Fibroblast of upper back skin (primary cell): ENCODE measurements around the gene FHOD1.

ENCODE experiments used
- DNase-seq: peaks from one replicate; pipeline ENCODE4 v3.0.0-alpha.2; 2013

Gene FHOD1

DNA sequence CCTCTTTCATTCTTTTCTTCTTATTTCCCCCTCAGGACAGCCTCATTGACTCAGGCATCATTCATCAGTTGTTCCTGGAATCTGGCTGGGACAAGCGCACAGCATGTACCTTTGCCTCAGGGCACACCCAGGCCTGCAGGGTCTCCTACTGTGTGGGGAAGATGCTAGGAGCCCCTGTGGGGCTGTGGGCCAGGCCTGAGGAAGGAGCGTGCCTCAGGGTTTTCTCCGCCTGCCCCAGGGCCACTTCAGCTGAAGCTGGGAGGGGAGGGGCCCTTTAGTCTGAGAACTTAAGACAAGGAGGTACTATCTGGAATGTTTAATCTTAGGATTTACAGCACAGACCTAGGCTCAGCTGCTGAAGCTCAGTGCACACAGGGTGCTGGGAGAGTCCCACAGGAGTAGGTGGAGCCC is 40.4 kb downstream of the FHOD1 start:
- DNase-seq = no peak

DNA sequence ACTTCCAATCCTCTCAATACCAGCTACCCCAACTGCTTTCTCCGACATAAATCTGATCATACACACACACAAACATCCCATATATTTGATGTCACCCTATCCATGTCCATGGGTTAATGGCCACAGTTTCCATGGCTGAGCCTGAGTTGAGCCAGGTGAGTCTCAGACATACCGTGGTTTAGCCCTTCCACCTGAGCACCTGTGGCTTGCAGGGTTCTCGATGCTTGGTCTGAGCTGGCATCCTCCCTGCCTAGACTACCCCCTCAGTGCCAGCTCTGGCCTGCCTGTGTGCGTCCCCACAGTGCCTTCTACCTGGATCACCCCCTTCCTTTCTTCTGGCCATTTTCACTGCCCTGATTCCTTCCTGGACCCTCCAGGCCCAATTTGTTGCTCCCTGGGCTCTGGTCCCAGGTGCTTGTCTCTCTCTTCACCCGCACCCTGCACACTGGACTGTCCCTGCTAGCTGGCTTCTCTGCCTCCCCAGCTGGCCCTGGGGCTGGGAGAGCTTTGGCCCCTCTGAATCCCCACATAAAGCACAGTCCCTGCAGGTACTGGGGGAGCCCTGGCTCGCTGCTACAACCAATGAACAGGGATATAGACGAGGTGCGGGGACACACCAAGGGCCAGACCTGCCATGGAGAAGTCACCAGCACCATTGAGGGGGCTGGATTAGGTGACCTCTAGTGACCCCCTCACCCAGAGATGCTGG is 41.0 kb downstream of the FHOD1 start:
- DNase-seq = no peak

DNA sequence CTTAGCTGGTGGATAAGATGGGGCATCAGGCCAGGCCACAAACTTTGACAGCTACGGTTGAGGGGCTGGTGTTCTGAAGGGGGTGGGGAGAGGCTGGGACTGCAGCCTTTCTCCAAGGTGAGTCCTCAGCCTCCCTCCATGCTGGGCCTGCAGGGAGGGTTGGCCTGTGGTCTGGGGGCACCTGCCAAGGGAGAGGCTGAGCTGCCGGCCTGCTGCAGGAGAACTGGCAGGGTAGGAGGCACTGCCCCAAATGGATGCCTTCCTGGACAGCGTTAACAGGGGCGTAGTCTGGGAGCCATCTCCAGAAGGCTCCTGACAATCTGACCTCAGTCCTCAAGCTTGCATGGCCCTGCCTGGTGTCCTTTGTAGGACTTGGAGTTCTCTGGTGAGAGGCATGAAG is 43.2 kb downstream of the FHOD1 start:
- no peak for DNase-seq

DNA sequence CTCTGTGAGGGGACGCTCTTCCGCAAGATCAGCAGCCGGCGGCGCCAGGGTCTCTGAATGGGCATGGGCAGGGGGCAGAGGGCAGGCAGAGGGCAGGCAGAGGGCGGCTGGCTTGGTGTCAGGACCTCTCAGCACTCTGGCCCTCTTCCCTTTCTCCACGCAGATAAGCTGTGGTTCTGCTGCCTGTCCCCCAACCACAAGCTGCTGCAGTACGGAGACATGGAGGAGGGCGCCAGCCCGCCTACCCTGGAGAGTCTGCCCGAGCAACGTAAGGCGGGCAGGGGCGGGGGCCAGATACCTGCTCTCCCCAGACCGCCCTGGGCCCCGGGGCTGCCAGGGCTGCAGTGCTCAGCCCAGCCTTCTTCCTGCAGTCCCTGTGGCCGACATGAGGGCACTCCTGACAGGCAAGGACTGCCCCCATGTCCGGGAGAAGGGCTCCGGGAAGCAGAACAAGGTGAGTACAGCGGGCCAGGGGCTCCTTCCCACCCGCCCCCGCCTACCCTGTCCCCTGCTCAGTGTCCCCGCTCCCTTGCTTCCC is 44.3 kb downstream of the FHOD1 start:
- no peak for DNase-seq

DNA sequence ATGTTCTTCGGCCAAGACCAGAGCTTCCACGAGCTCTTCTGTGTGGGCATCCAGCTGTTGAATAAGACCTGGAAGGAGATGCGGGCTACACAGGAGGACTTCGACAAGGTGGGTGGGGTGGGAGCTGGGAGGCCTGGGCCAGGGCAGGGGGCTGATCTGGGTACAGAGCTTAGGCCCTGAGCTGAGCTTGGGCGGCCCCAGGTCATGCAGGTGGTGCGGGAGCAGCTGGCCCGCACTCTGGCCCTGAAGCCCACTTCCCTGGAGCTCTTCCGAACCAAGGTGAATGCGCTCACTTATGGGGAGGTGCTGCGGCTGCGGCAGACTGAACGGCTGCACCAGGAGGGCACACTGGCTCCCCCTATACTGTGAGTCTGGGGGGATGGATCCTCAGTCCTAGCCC is 44.9 kb downstream of the FHOD1 start:
- no peak for DNase-seq

DNA sequence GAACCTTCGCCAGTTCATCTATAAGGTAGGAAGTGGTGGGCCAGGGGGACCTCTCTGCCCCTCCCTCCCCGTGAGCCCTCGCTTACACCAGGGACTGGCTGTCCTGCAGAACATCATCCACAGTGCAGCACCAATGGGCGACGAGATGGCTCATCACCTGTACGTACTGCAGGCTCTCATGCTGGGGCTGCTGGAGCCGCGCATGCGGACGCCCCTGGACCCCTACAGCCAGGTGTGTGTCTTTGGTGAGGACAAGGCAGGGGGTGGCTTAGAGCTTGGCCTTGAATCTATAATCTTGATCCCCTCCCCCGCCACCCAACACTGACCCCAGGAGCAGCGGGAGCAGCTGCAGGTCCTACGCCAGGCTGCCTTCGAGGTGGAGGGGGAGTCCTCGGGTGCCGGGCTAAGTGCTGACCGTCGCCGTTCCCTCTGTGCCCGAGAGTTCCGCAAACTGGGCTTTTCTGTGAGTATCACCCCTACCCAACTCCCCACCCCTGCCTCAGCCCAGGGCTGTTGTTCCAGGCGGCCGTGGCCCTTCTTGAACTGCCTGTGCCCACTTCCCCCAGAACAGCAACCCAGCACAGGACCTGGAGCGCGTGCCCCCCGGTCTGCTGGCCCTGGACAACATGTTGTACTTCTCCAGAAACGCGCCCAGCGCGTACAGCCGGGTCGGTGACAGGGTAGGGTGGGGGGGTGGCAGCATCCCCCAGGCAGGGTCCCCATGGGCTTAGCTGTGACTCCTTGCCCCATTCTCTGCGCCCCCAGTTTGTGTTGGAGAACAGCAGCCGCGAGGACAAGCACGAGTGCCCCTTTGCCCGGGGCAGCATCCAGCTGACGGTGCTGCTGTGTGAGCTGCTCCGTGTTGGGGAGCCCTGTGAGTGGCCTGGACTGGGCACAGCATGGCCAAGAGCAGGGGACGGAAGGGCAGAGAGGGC is 45.6 kb downstream of the FHOD1 start:
- DNase-seq = no peak

DNA sequence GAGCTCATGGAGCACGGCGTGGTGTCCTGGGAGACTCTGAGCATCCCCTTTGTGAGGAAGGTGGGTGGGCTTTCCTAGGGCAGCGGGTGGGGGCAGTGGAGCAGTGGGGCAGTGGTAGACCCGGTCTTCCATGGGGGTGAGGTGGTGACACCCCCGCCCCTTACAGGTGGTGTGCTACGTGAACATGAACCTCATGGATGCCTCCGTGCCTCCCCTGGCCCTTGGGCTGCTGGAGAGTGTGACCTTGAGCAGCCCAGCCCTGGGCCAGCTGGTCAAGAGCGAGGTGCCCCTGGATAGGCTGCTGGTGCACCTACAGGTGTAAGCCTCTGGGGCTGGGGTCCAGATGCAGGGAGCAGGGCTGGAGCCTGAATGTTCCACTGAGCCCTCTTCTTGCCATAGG is 46.8 kb downstream of the FHOD1 start:
- DNase-seq = no peak

DNA sequence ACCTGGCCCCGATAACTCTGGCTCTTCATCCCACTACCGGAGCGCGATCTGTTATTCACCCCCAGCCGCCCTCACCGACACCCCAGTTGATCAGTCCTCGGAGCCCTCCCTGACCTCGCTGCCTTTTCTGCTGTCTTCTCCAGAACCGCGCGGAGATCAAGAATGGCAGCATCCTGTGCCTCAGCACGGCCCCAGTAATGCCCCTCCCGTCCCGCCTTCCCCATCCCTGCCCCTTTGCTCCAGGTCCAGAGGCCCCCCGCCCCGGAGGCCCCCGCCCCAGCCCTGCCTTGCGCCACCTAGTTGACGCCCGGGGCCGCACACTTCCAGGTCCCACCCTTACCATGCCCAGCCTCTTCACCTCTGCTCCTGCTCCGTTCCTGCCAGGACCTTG is 47.5 kb downstream of the FHOD1 start:
- DNase-seq = no peak

DNA sequence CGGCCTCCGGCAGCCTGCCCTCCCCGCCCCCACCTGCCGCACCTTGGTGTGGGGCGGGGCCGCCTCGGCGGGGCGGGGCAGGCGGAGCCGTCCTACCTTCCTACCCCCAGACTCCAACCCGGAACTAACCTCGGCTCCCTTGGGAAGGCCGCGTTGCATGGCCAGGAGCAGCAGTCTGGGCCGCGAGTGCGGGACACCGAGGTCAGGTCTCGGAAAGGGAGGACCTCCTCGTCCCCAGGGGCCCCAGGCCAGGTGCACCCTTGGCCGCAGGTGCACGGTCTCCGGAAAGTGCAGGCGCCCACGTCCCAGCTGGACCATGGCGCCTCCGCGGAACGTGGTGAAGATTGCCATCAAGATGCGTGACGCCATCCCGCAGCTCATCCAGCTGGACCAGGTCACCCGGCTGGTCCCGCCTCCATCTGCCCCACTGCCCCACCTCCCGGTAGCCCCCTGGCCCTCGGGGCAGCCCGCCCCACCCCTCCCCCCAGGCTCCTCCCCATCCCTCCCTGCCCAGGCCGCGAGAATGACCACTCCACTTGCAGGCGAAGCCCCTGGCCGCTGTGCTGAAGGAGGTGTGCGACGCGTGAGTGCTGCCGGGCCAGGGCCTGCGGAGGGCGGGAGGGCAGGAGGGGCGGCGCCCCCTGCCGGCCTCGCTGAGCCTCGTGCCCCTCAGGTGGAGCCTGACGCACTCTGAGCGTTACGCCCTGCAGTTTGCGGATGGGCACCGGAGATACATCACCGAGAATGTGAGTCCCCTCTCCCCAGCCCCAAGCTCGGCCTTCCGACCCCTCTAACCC is 48.1 kb downstream of the FHOD1 start, which contains the start of gene ELMO3:
Gene ELMO3, plus strand, starts transcription at position 121 of the 797 bp plus-strand sequence. Its CDS starts 196 bp downstream, at position 317.
- DNase-seq = no peak

DNA sequence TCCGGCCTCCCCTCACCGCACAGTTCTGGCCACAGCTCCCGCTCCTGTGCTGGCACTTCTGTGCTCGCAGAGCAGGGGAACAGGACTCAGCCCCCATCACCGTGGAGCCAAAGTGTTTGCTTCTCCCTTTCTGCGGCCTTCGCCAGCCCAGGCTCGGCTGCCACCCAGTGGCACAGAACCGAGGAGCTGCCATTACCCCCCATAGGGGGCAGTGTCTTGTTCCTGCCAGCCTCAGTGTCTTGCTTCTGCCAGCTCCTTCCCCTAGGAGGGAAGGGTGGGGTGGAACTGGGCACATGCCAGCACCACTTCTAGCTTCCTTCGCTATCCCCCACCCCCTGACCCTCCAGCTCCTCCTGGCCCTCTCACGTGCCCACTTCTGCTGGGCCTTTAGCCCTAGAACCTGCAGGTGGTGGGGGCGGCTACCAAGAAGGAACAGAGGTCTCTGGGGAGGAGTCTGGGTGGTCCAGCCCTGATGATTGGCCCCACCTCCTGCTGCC is 49.0 kb downstream of the FHOD1 start:
- DNase-seq = no peak

DNA sequence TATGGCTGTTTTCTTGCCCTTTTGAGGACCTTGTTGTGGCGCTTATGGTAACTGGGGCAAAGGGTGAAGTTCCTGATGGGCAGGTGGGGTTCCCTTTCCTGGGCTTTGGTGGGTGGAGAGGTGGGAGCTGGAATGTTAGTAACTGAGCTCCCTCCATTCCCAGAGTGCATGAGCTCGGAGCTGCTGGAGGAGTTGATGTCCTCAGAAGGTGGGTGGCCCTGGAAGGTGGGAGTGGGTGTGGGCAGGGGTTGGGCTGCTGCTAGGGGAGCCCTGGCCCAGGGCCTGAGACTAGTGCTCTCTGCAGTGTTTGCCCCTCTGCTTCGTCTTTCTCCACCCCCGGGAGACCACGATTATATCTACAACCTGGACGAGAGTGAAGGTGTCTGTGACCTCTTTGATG is 49.6 kb downstream of the FHOD1 start:
- no peak for DNase-seq

DNA sequence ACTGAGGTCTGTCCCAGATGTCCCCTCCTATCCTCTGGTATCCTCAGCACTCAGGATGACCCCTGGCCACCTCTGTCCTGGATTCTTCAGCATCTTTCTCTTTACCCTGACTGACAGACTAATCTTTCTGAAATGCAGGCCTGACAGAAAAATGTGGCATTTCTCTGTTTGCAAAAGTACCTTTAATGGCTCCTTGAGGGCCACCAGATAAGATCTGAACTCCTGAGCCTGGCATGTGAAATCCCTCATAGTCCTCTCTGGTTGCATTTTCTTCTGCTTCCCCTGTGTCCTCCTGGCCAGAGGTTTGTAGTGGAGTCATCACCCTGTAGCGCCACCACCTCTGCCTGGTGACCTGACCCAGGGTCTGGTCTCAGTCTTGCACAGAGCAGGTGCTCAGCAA is 50.4 kb downstream of the FHOD1 start:
- no peak for DNase-seq

DNA sequence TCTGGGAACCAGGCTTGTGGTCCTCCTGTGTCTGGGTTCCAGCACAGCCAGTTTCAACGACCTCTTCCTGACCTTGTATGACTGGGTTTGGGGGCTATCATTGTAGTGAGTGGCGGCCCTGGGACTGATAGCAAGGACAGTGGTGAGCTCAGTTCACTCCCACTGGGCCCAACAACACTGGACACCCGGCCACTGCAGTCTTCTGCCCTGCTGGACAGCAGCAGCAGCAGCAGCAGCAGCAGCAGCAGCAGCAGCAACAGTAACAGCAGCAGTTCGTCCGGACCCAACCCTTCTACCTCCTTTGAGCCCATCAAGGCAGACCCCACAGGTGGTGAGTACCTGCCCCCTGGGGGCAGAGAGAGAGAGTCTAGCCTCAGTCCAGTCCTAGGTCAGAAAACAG is 51.6 kb downstream of the FHOD1 start:
- DNase-seq = no peak

DNA sequence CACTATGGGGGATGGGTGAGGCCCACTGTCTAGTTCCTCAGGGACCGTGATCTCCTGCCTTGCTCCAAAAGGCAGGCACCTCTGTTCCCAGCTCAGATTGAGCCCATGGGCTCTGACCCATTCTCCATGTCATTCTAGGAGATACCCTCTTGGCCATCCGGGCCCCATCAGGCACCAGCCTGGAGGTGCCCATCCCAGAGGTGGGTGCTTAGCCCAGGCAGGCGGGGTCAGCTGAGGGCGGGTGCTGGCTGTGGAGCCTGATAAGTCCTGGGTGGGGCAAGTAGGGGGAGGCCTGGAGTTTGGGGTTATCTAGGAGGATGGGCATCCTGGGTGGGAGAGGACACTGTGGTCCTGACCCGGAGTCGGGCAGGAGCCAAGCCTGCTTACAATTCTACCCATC is 53.0 kb downstream of the FHOD1 start:
- DNase-seq = no peak

DNA sequence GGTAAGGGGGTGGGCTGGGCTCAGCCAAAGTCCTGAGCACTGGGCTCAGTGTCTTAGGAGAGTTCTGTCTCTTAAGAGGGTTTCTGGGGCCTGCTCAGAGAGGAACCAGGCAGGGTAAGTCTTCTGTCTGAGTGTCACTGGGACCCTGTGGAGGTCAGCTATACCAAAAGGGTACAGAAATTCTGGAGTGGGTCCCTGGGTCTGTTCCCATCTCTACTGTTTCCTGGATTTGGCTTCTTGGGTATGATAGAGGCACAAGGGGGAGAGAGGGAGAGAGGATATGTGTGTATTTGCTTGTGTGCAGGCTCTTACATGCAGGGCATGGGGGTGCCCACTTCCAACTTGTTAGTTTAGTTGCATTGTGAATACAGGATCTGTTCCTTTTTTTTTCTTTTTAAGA is 53.7 kb downstream of the FHOD1 start:
- no peak for DNase-seq

DNA sequence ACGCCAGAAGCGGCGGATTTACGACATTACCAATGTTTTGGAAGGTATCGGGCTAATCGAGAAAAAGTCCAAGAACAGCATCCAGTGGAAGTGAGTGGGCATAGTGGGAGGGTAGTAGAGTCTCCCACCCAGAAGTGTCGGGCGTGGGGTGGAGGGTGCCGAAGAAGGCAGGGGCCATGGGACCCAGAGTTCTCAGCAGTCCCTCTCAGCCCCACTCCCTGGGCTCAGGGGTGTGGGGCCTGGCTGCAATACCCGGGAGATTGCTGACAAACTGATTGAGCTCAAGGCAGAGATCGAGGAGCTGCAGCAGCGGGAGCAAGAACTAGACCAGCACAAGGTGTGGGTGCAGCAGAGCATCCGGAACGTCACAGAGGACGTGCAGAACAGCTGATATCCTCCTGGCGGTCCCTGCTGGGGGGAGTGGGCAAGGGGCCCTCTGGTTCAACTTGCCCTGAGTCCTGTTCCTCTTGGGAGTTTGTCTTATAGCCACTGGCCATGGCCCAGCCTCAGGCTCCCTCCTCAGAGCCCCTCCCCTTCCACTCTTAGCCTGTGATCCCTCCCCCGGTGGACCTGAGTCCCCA is 54.4 kb downstream of the FHOD1 start:
- DNase-seq = no peak

DNA sequence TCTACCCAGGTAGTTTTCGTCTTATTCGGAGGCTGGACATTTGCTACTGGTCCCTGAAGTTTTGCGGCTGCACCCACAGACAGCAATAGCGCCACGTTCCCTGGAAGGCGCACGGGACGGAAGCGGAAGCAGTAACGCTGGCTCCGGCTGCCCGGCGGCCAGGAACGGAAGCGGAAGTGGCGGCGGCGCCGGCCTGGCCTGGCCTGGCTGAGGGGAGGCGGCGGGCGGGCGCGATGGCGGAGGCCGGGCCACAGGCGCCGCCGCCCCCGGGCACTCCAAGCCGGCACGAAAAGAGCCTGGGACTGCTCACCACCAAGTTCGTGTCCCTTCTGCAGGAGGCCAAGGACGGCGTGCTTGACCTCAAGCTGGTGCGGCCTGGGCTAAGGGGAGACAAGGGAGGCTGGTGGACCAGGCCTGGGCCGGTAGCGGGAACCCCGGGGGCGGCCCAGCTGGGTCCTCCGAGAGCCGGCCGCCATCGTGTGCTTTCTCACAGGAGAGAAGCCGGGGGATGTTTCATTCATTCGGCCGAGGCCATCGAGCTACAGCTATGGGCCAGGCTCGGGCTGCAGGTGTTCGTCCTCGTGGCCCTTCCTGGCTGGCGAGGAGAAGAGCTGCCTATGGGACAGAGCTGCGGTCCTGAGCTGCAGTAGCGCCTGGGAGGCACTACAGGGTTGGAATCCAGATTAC is 55.1 kb downstream of the FHOD1 start, which contains the start of gene E2F4:
Gene E2F4, plus strand, starts transcription at position 161 of the 687 bp plus-strand sequence. Its CDS starts 73 bp downstream, at position 234.
- DNase-seq = peak; percentile 88

DNA sequence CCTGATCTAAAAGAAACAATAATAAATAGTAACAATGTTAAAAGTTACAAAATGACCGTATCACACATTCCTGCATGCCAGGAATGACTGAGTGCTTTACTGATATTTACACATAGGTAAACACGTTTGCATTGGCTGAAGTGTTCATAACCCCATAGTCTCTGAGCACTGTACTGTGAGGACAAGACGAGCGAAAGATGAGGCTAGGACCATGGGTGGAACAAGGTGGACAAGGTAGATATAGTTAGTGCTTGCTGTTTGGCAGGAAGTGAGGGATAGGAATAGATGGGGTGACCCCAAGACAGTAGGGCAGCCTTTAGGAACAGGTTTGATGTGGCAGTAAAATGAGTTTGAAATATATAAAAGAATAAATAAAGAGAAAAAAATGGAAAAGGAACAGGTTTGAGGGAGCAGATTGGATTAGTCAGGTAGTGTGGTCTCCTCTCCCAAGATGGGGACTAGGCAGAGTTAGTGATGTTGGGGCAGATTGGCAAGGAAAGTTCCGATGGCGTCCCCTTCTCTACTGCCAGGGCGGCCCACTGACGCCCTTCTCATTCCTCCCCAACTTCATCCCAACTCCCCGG is 55.8 kb downstream of the FHOD1 start:
- DNase-seq = no peak

DNA sequence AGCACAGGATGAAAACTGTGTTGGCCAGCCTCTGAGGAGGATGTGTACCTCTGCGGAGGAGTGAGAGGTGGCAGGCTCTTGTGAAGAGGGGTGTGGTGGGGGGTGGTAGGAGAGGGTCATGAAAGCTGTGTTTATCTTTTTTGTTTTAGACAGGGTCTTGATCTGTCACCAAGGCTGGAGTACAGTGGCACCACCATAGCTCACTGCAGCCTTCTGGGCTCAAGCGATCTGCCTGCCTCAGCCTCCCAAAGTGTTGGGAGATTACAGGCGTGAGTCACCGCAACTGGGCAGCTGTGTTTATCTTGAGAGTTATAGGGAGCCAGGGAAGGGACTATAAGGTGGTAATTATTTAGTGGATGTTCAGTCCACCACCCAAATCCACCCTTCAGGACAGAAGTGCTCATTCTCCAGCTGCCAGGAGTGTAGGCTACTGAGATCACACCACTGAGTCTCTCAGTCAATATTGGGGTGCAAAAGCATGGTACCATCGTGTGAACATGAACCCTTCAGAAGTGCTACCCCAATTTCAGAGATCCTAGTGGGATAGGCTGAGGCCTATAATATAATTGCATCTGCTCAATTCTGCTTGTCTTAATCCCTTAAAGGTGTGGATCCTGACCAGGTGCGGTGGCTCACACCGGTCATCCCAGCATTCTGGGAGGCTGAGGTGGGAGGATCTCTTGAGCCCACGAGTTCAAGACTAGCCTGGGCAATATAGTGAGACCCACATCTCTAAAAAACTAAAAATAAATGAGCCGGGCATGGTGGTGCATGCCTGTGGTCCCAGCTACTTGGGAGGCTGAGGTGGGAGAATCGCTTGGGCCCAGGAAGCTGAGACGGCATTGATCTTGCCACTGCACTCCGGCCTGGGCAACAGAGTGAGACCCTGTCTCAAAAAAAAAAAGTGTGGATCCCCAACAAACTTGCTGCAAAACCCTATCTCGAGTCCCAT is 56.6 kb downstream of the FHOD1 start:
- DNase-seq = no peak

DNA sequence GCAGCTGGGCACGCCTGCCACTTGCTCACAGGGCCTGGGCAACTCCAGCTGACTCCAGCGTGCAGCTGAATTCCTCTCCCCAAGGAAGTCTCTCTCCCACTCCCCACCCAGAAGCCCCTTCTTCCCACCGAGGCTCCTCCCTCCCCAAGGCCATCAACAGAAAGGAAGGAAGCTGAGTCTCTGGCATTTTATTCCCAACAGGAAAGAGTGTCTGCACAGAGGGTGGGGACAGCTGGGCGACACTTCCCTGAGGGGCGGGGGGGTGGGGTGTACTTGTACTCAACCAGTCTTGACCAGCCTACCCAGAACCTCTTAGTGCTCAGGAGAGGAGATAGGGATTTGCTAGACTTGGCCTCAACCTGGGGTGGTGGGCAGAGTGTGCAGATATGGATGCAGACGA is 57.2 kb downstream of the FHOD1 start, which contains the start of gene EXOC3L1:
Gene EXOC3L1, minus strand, starts transcription at position 96 of the 400 bp plus-strand sequence. CDS start 460 bp downstream, outside the sequence.
- DNase-seq = no peak
